K562 (cell line): Measurements from ENCODE around the gene HS6ST1. TPM values are rescaled to one million over a fixed set of nuclear protein-coding genes. Genes with fewer than 3 reads are reported as not detected.

ENCODE experiments used
- COPS2 ChIP-seq: fragments of 450-650 bp; conservative IDR thresholded peaks from 2 replicates; pipeline ENCODE4 v1.6.1; 2016; ENCODE audit warnings: mild to moderate bottlenecking, moderate library complexity
- CREM ChIP-seq: IDR thresholded peaks from 2 replicates; pipeline ENCODE4 v1.6.1; 2014; ENCODE audit warnings: antibody characterized with exemption, low read depth
- ETS1 ChIP-seq: conservative IDR thresholded peaks from 2 replicates; pipeline ENCODE4 v1.6.1; 2011; ENCODE audit warnings: low read depth, mild to moderate bottlenecking, low read length; ENCODE audit not compliant: control insufficient read depth
- FOXP1 ChIP-seq: sonication (generic); formaldehyde crosslinking; IDR thresholded peaks from 2 replicates; pipeline ENCODE4 v1.8.0; 2022; ENCODE audit warnings: mild to moderate bottlenecking, missing genetic modification reagents
- GTF3C2 ChIP-seq: IDR thresholded peaks from 3 replicates; pipeline ENCODE4 v1.6.1; 2011; ENCODE audit warnings: borderline replicate concordance, mild to moderate bottlenecking, moderate library complexity; ENCODE audit not compliant: insufficient read length; ENCODE audit errors: extremely low read depth
- NFIC ChIP-seq: fragments of 450-650 bp; IDR thresholded peaks from 2 replicates; pipeline ENCODE4 v1.6.1; 2017; ENCODE audit warnings: mild to moderate bottlenecking, inconsistent platforms
- PYGO2 ChIP-seq: fragments of 450-650 bp; IDR thresholded peaks from 2 replicates; pipeline ENCODE4 v1.6.1; 2016; ENCODE audit warnings: mild to moderate bottlenecking, missing genetic modification characterization, moderate library complexity, missing compliant biosample characterization
- RBM39 ChIP-seq: fragments of 200-400 bp; formaldehyde crosslinking; optimal IDR thresholded peaks from 2 replicates; pipeline ENCODE3; 2018; ENCODE audit warnings: low read depth, low read length
- RHOXF2B ChIP-seq: fragments of 250-450 bp; sonication (Bioruptor Pico); conservative IDR thresholded peaks from 2 replicates; pipeline ENCODE4 v1.5.1; 2021
- SMAD4 ChIP-seq: fragments of 250-450 bp; sonication (Bioruptor Pico); conservative IDR thresholded peaks from 2 replicates; pipeline ENCODE4 v1.8.0; 2021; ENCODE audit warnings: inconsistent platforms, mild to moderate bottlenecking, moderate library complexity
- TAL1 ChIP-seq: fragments of 450-650 bp; IDR thresholded peaks from 2 replicates; pipeline ENCODE4 v1.6.1; 2016; ENCODE audit warnings: mild to moderate bottlenecking
- ZBTB7A ChIP-seq: IDR thresholded peaks from 2 replicates; pipeline ENCODE4 v1.6.1; 2011; ENCODE audit warnings: low read depth, mild to moderate bottlenecking, low read length, moderate library complexity, borderline replicate concordance; ENCODE audit not compliant: control insufficient read depth
- ZFP30 ChIP-seq: fragments of 250-450 bp; sonication (Bioruptor Pico); IDR thresholded peaks from 2 replicates; pipeline ENCODE4 v1.8.0; 2022; ENCODE audit warnings: moderate library complexity, mild to moderate bottlenecking, inconsistent platforms, borderline replicate concordance
- ZNF253 ChIP-seq: fragments of 250-450 bp; sonication (Bioruptor Pico); conservative IDR thresholded peaks from 2 replicates; pipeline ENCODE4 v1.6.1; 2021; ENCODE audit warnings: mild to moderate bottlenecking
- ZNF518B ChIP-seq: fragments of 250-450 bp; sonication (Bioruptor Pico); IDR thresholded peaks from 2 replicates; pipeline ENCODE4 v1.5.0; 2021; ENCODE audit warnings: mild to moderate bottlenecking, moderate library complexity
- ZNF764 ChIP-seq: fragments of 250-450 bp; sonication (Bioruptor Pico); IDR thresholded peaks from 2 replicates; pipeline ENCODE4 v1.4.0; 2020; ENCODE audit warnings: low read depth, mild to moderate bottlenecking, moderate library complexity
- polyA plus RNA-seq, 8 experiments: library from polyadenylated mRNA; depleted of rRNA in 4 of 8; stranded (reverse) in 5 of 8; unstranded in 3 of 8; fragments of >200 nt; fragmentation: Nextera tagmentation in 2 of 8; fragmentation: Illumina TruSeq in 1 of 8; extraction: Ambion mirVana in 2 of 8; extraction: Trizol in 1 of 8; gene quantifications; 2 replicates each; pipeline versions ENCODE4 v1.2.1 to v1.2.3, GENCODE V29; 2011 to 2014; ENCODE audit warnings: inconsistent platforms in 1 of 8, missing spikeins in 1 of 8
- total RNA-seq, 7 experiments: library from RNA; depleted of rRNA in 6 of 7; stranded (reverse); fragments of >200 nt in 6 of 7; fragmentation: Illumina TruSeq in 2 of 7; extraction: Trizol in 2 of 7; gene quantifications; 2 replicates each; pipeline versions ENCODE4 v1.2.1 to v1.2.3, GENCODE V29; 2011 to 2021; ENCODE audit warnings: low replicate concordance in 1 of 7
- TF ChIP-seq, protein P1 (sequence below): IDR thresholded peaks from 2 replicates; pipeline ENCODE4 v1.6.1; 2011; ENCODE audit warnings: borderline replicate concordance, low read depth, mild to moderate bottlenecking, moderate library complexity, low read length; ENCODE audit not compliant: insufficient read depth, poor library complexity, severe bottlenecking

The HS6ST1 gene
- total and polyA plus RNA-seq, 9 of the 15 experiments (the other 6 are each of a cell fraction or from before 2014, with no cell fraction given): 0.06 to 7.4 (median 3.8) TPM

DNA sequence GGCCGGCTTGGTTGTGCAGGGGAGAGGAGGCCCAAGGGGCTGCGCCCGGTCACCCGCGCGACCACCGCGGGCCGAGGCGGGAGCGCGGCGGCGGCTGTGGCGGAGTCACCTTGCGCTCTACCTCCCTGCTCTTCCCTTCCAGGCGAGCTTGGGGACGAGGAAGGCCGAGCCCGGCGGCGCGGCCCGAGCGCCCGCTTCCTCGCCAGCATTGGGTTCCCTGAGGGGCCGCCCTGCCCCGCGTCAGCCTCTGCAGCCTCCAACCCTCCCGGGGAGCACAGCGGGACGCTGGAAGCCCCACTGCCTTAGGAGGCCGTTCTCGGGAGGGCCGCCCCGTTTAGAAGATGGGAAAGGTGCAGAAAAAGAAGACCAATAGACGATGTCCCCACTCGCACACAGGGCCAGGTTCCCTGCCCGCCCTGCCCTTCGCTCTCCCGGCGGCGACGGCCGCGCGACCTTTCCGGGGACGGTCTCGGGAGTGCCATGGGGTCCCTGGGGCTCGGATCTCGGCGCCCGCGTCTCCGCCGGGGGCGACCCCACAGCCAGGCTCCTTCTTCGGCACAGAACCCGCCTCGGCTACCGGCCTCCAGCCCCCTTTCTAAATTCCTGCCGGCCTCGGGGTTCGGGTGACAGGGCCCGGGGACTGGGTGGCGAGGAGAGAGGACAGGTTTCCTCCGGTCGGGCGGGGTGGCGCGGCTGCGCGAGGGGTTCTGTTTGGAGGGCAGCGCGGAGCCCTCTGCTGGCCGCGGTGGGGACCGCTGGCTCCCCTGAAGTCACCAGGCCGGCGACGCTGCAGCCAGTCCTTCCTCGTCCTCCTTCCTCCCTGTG lies 85.5 kb downstream of the HS6ST1 start (continued):
- TF ChIP-seq ZNF518B (CRISPR knock-in tag) (no peak), RBM39 (no peak), COPS2 (no peak), ZNF253 (CRISPR knock-in tag) (no peak), GTF3C2 (no peak), FOXP1 (CRISPR knock-in tag) (no peak), ZNF764 (no peak), CREM (peak; percentile 58), ZFP30 (no peak), ZBTB7A (0 out of 2 replicates have a peak, but pooled peaks have one; percentile 46), SMAD4 (CRISPR knock-in tag) (no peak), RHOXF2B (CRISPR knock-in tag) (no peak), TAL1 (no peak), ETS1 (no peak), NFIC (no peak), PYGO2 (tag) (no peak)
- TF ChIP-seq, protein P1, sequence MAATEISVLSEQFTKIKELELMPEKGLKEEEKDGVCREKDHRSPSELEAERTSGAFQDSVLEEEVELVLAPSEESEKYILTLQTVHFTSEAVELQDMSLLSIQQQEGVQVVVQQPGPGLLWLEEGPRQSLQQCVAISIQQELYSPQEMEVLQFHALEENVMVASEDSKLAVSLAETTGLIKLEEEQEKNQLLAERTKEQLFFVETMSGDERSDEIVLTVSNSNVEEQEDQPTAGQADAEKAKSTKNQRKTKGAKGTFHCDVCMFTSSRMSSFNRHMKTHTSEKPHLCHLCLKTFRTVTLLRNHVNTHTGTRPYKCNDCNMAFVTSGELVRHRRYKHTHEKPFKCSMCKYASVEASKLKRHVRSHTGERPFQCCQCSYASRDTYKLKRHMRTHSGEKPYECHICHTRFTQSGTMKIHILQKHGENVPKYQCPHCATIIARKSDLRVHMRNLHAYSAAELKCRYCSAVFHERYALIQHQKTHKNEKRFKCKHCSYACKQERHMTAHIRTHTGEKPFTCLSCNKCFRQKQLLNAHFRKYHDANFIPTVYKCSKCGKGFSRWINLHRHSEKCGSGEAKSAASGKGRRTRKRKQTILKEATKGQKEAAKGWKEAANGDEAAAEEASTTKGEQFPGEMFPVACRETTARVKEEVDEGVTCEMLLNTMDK: peak; percentile 61
